Vagina (tissue), 2 donors: ENCODE measurements around the gene KRT74. TPM values are rescaled to one million over a fixed set of nuclear protein-coding genes. Genes with fewer than 3 reads are reported as not detected.

Experiments used
- DNase-seq, 2 donors: peaks; one replicate each; pipeline ENCODE4 v3.0.0-alpha.2; 2017; ENCODE audit errors: extremely low spot score in 2 of 2
- H3K27ac ChIP-seq: fragments of 200-600 bp; sonication (generic); one replicate; pipeline ENCODE4 v1.5.1; 2019
- H3K27me3 ChIP-seq: fragments of 200-600 bp; sonication (generic); one replicate; pipeline ENCODE4 v1.5.1; 2019
- H3K36me3 ChIP-seq, 2 donors: fragments of 200-600 bp; sonication (generic); one replicate each; pipeline ENCODE4 v1.5.1; 2017 to 2019
- H3K4me1 ChIP-seq: fragments of 200-600 bp; sonication (generic); one replicate; pipeline ENCODE4 v1.5.1; 2019
- H3K4me3 ChIP-seq, 2 donors: fragments of 200-600 bp; sonication (generic); 1 replicate in 1 of 2; 2 replicates in 1 of 2; pipeline ENCODE4 v1.5.1; 2016 to 2019
- H3K9me3 ChIP-seq: fragments of 200-600 bp; sonication (generic); one replicate; pipeline ENCODE4 v1.5.1; 2019
- POLR2A ChIP-seq, 2 donors: fragments of 450-650 bp; IDR thresholded peaks; one replicate each; pipeline ENCODE4 v1.6.1; 2017; ENCODE audit warnings: antibody characterized with exemption in 2 of 2, mild to moderate bottlenecking in 2 of 2, moderate library complexity in 2 of 2
- POLR2AphosphoS5 ChIP-seq, 2 donors: sonication (generic); formaldehyde crosslinking; IDR thresholded peaks; one replicate each; pipeline ENCODE4 v1.9.0; 2017; ENCODE audit warnings: antibody characterized with exemption in 2 of 2, mild to moderate bottlenecking in 2 of 2, low read depth in 1 of 2; ENCODE audit not compliant: insufficient read depth in 1 of 2
- intact Hi-C: fragments of 100-400 bp; cut with DNase I; formaldehyde crosslinking; loops from one replicate; pipeline ENCODE4 v1.15.1; 2023
- total RNA-seq: library from RNA; depleted of rRNA; stranded (reverse); fragments of >200 nt; gene quantifications from one replicate; pipeline ENCODE4 v1.2.3, GENCODE V29; 2016
- TF ChIP-seq, protein P1 (sequence below), 3 experiments: fragments of 450-650 bp in 2 of 3; fragments of 200-600 bp in 1 of 3; sonication (generic) in 1 of 3; IDR thresholded peaks; one replicate each; pipeline ENCODE4 v1.5.1; 2017 to 2019; ENCODE audit warnings: antibody characterized with exemption in 3 of 3, mild to moderate bottlenecking in 2 of 3, moderate library complexity in 2 of 3

Gene KRT74
- total RNA-seq, 1 donor from 2014 or later = not detected

DNA sequence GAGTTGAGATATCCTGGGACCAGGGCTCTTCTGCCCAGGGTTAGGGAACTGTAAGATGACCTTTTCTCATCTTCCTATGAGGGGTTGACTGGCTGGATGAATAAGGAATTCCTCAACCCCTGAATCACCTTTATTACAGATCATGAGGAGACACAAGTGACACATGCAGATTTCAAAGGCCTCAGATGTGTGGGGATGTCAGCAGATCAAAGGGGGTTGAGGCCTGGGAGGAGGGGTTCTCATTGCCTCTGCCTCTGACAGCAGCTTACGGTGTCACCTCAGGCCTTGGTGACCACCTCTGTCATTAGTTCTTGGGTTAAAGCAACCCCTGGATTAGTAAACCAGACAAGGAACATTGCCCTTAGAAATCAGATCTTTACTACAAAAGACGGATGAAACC lies 29.7 kb upstream of the KRT74 start:
- intact Hi-C loops = no loop called here
- Histone ChIP-seq H3K36me3 (no peaks in the 10 kb centered on the region), H3K4me3 (no peak overlapping the region), H3K27me3 (no peaks in the 10 kb centered on the region), H3K9me3 (no peaks in the 10 kb centered on the region), H3K4me1 (no peaks in the 10 kb centered on the region), H3K27ac (no peak overlapping the region)
- peak in 1 of 2 donors; percentile 52 for DNase-seq
- TF ChIP-seq POLR2AphosphoS5 (IDR thresholded peaks at IDR 0.05; ENCODE audit: insufficient read depth in 1 of 2, low read depth in 1 of 2) (no peak), POLR2A (IDR thresholded peaks at IDR 0.05) (no peak)
- TF ChIP-seq, protein P1, sequence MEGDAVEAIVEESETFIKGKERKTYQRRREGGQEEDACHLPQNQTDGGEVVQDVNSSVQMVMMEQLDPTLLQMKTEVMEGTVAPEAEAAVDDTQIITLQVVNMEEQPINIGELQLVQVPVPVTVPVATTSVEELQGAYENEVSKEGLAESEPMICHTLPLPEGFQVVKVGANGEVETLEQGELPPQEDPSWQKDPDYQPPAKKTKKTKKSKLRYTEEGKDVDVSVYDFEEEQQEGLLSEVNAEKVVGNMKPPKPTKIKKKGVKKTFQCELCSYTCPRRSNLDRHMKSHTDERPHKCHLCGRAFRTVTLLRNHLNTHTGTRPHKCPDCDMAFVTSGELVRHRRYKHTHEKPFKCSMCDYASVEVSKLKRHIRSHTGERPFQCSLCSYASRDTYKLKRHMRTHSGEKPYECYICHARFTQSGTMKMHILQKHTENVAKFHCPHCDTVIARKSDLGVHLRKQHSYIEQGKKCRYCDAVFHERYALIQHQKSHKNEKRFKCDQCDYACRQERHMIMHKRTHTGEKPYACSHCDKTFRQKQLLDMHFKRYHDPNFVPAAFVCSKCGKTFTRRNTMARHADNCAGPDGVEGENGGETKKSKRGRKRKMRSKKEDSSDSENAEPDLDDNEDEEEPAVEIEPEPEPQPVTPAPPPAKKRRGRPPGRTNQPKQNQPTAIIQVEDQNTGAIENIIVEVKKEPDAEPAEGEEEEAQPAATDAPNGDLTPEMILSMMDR (IDR thresholded peaks at IDR 0.05) = no peak

DNA sequence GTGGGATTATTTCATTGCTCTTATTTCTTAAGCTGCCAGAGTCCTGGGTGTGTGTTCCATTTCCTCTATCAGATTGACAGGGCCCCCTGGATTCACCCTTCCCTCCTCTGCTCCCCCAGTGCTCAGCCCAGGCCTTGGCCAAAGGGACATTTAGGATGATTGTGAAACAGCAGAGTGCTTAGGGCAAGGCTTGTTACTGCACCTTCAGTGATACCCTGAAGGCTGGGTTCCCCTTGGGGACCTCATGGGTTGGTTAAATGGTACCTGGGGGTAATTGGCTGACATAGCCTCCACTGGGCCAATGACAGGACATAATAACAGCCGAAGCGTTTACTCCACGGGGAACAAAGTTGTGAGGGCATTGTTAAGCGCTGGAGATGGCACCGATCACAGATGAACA lies 28.9 kb upstream of the KRT74 start:
- Histone ChIP-seq H3K9me3 (no peaks in the 10 kb centered on the region), H3K27ac (no peak overlapping the region), H3K27me3 (no peaks in the 10 kb centered on the region), H3K4me1 (no peaks in the 10 kb centered on the region), H3K36me3 (no peaks in the 10 kb centered on the region), H3K4me3 (no peak overlapping the region)
- intact Hi-C loops = no loop called here
- TF ChIP-seq, protein P1 (IDR thresholded peaks at IDR 0.05) = no peak
- no peak for TF ChIP-seq POLR2A (IDR thresholded peaks at IDR 0.05)
- peak in 1 of 2 donors; percentile 81 for DNase-seq

DNA sequence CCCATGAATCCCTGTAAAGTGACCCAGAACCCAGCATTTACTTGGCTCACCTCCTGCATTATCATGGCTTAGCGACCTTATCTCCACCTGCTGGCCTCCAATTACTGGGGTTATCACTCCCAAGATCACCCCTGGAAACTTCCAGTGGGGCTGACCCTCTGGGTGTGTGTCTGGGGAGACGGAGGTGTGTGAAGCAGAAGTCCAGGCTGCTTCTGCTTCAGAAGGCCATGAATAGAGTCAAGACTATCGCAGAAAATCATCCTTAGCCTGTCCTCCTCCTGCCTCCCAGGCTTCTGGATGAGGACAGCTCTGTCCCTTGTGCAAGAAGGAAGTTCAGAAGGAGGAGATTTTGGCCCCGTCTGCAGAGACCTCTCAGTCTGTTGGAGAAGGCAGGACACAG lies 28.0 kb upstream of the KRT74 start:
- no peaks in the 10 kb centered on the region for H3K9me3 ChIP-seq
- no peaks in the 10 kb centered on the region for H3K27me3 ChIP-seq
- H3K4me1 ChIP-seq = no peaks in the 10 kb centered on the region
- no peak overlapping the region for H3K27ac ChIP-seq
- no peaks in the 10 kb centered on the region for H3K36me3 ChIP-seq
- DNase-seq = peak in 1 of 2 donors; percentile 64
- no peak overlapping the region for H3K4me3 ChIP-seq
- intact Hi-C loops = no loop called here
- TF ChIP-seq POLR2A (IDR thresholded peaks at IDR 0.05) (no peak), POLR2AphosphoS5 (IDR thresholded peaks at IDR 0.05; ENCODE audit: insufficient read depth in 1 of 2, low read depth in 1 of 2) (no peak)
- TF ChIP-seq, protein P1 (IDR thresholded peaks at IDR 0.05) = no peak

DNA sequence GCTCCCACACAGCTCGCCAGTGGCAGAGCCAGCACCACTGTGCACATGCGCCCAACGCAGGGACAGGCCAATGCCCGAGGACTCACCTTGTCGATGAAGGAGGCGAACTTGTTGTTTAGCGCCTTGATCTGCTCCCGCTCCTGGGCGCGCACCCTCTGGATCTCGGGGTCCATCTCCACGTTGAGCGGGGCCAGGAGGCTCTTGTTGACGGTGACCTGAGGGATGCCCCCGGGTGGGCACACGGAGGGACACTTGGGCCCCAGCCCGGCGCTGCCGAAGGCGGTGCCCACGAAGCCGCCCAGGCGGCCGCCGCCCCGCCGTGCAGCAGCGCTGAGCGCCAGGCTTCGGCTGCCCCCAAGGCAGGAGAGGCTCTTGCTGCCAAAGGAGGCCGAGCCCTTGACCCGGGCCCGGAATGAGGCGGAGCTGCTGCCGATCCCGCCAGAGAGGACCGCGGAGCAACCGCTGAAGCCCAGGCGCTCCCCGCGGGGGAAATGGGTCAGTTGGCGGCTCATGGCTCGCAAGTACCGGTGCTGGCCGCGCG lies 27.4 kb upstream of the KRT74 start, which contains the start of gene KRT72:
TSS of gene KRT72 (minus strand) at position 523 of the 541 bp plus-strand sequence. CDS start at position 512, 11 bp downstream.
- TF ChIP-seq POLR2A (IDR thresholded peaks at IDR 0.05) (no peak), POLR2AphosphoS5 (IDR thresholded peaks at IDR 0.05; ENCODE audit: insufficient read depth in 1 of 2, low read depth in 1 of 2) (no peak)
- TF ChIP-seq, protein P1 (IDR thresholded peaks at IDR 0.05) = no peak
- no peaks in the 10 kb centered on the region for H3K36me3 ChIP-seq
- no peak within 1 kb of the TSS for H3K4me3 ChIP-seq
- DNase-seq = peak in 1 of 2 donors; percentile 40
- no peaks in the 10 kb centered on the region for H3K9me3 ChIP-seq
- H3K27ac ChIP-seq = no peak within 1 kb of the TSS
- intact Hi-C loops = no loop called here
- H3K4me1 ChIP-seq = no peaks in the 10 kb centered on the region
- H3K27me3 ChIP-seq = no peaks in the 10 kb centered on the region

DNA sequence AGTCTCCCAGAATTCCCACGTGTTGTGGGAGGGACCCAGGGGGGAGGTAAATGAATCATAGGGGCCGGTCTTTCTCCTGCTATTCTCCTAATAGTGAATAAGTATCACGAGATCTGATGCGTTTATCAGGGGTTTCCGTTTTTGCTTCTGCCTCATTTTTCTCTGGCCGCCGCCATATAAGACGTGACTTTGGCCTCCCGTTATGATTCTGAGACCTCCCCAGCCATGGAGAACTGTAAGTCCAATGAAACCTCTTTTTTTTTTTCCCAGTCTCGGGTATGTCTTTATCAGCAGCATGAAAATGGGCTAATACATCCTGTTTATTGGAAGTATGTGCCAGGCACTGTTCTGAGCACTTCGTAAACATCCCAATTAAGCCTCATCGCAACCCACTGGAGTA lies 26.8 kb upstream of the KRT74 start:
- intact Hi-C loops = no loop called here
- no peak for TF ChIP-seq POLR2A (IDR thresholded peaks at IDR 0.05)
- TF ChIP-seq, protein P1 (IDR thresholded peaks at IDR 0.05) = no peak
- no peak for TF ChIP-seq POLR2AphosphoS5 (IDR thresholded peaks at IDR 0.05; ENCODE audit: insufficient read depth in 1 of 2, low read depth in 1 of 2)
- no peaks in the 10 kb centered on the region for H3K4me1 ChIP-seq
- DNase-seq = peak; percentile 40
- H3K27me3 ChIP-seq = no peaks in the 10 kb centered on the region
- no peaks in the 10 kb centered on the region for H3K36me3 ChIP-seq
- H3K9me3 ChIP-seq = no peaks in the 10 kb centered on the region
- H3K4me3 ChIP-seq = no peak overlapping the region
- no peak overlapping the region for H3K27ac ChIP-seq
